ENCODE results near the gene FAR2.

- TF ChIP-seq CTCF (optimal IDR thresholded peaks at IDR 0.05 in 1 of 3, IDR thresholded peaks at IDR 0.05 in 1 of 3, conservative IDR thresholded peaks at IDR 0.05 in 1 of 3; ENCODE audit: extremely low read depth in 1 of 3, insufficient read depth in 2 of 3, low read length in 3 of 3) (no peak), EZH2 (IDR thresholded peaks at IDR 0.05; ENCODE audit: low read length) (no peak)
Observed at GRCh38 chr12:29334937-29335336, 185.9 kb downstream of the FAR2 start.

All from keratinocyte (primary cell).